Measurements from ENCODE around the gene DYSF.

The DYSF gene

DNA sequence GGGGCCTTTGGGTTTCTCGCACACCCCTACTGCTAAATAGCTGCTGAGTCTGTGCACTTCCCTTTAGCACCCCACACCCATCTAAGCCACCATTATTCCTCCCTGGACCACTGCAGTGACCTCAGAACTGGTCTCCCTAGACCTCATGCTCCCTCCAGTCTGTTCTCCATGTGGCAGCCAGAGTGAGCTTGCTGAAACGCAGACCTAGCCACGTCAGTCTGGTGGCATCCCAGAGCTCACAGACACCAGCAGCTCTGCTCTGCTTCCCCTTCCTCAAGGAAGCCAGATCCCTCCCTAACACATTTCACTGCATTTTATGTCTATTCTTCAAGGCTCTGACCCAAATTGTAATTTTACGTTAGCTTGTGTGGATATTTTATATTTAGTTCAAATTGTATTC is 144.4 kb downstream of the DYSF start:
- TF ChIP-seq, protein P1, sequence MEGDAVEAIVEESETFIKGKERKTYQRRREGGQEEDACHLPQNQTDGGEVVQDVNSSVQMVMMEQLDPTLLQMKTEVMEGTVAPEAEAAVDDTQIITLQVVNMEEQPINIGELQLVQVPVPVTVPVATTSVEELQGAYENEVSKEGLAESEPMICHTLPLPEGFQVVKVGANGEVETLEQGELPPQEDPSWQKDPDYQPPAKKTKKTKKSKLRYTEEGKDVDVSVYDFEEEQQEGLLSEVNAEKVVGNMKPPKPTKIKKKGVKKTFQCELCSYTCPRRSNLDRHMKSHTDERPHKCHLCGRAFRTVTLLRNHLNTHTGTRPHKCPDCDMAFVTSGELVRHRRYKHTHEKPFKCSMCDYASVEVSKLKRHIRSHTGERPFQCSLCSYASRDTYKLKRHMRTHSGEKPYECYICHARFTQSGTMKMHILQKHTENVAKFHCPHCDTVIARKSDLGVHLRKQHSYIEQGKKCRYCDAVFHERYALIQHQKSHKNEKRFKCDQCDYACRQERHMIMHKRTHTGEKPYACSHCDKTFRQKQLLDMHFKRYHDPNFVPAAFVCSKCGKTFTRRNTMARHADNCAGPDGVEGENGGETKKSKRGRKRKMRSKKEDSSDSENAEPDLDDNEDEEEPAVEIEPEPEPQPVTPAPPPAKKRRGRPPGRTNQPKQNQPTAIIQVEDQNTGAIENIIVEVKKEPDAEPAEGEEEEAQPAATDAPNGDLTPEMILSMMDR (conservative IDR thresholded peaks at IDR 0.05; ENCODE audit: low read depth, low read length), result no peak
- no peaks in the 10 kb centered on the region for H3K4me1 ChIP-seq (ENCODE audit: low read depth, poor library complexity, severe bottlenecking)
- no peak overlapping the region for H3K9ac ChIP-seq
- no peak overlapping the region for H2AFZ ChIP-seq (ENCODE audit: low read depth)
- no peak overlapping the region for H3K27ac ChIP-seq
- no peak overlapping the region for H3K4me3 ChIP-seq (IDR thresholded peaks at IDR 0.05; ENCODE audit: insufficient read depth, low read depth, low read length)
- no peaks in the 10 kb centered on the region for H3K36me3 ChIP-seq (ENCODE audit: insufficient read depth)
- no peaks in the 10 kb centered on the region for H4K20me1 ChIP-seq (ENCODE audit: insufficient read depth)
- H3K4me2 ChIP-seq, result no peak overlapping the region
- no peaks in the 10 kb centered on the region for H3K27me3 ChIP-seq (ENCODE audit: insufficient read depth, low read depth)
- no peaks in the 10 kb centered on the region for H3K79me2 ChIP-seq (ENCODE audit: insufficient read depth, low read depth)

DNA sequence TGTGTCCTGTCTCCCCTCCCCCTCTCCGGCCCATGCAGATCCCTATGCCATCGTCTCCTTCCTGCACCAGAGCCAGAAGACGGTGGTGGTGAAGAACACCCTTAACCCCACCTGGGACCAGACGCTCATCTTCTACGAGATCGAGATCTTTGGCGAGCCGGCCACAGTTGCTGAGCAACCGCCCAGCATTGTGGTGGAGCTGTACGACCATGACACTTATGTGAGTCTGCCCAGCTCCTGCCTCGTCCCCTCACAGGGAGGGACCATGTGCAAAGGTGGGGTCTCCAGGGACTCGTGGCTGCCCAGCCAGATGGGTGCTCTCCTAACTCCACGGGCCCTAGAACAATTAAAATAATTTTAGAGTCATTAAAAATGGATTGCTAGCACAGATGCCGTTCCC is 145.2 kb downstream of the DYSF start:
- no peaks in the 10 kb centered on the region for H3K36me3 ChIP-seq (ENCODE audit: insufficient read depth)
- no peak overlapping the region for H3K4me3 ChIP-seq (IDR thresholded peaks at IDR 0.05; ENCODE audit: insufficient read depth, low read depth, low read length)
- H3K4me1 ChIP-seq (ENCODE audit: low read depth, poor library complexity, severe bottlenecking), result no peaks in the 10 kb centered on the region
- no peaks in the 10 kb centered on the region for H4K20me1 ChIP-seq (ENCODE audit: insufficient read depth)
- H3K79me2 ChIP-seq (ENCODE audit: insufficient read depth, low read depth), result no peaks in the 10 kb centered on the region
- H3K9ac ChIP-seq, result no peak overlapping the region
- TF ChIP-seq, protein P1 (conservative IDR thresholded peaks at IDR 0.05; ENCODE audit: low read depth, low read length), result no peak
- no peak overlapping the region for H3K4me2 ChIP-seq
- no peak overlapping the region for H2AFZ ChIP-seq (ENCODE audit: low read depth)
- H3K27me3 ChIP-seq (ENCODE audit: insufficient read depth, low read depth), result no peaks in the 10 kb centered on the region
- no peak overlapping the region for H3K27ac ChIP-seq

DNA sequence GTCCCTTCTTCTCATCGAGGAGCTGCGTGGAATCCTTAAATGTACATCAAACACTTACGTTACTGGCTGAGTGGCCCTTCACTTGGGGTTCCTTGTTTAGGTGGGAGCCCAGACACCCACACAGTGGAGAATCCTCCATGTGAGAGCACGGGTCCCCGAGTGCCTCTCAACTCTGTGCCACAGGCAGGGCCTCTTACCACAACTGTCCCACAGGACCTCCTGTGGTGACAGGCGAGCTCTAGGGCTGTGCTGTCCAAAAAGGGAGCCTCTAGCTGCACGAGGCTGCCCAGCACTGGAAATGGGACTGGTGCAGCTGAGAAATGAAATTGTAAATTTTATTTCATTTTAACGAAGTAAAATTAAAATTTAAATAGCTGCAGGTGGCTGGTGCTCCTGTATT is 145.7 kb downstream of the DYSF start:
- Histone ChIP-seq H2AFZ (ENCODE audit: low read depth) (no peak overlapping the region), H3K4me1 (ENCODE audit: low read depth, poor library complexity, severe bottlenecking) (no peaks in the 10 kb centered on the region), H3K4me2 (no peak overlapping the region), H3K79me2 (ENCODE audit: insufficient read depth, low read depth) (no peaks in the 10 kb centered on the region), H3K36me3 (ENCODE audit: insufficient read depth) (no peaks in the 10 kb centered on the region), H4K20me1 (ENCODE audit: insufficient read depth) (no peaks in the 10 kb centered on the region), H3K27me3 (ENCODE audit: insufficient read depth, low read depth) (no peaks in the 10 kb centered on the region), H3K27ac (no peak overlapping the region), H3K4me3 (IDR thresholded peaks at IDR 0.05; ENCODE audit: insufficient read depth, low read depth, low read length) (no peak overlapping the region), H3K9ac (no peak overlapping the region)
- TF ChIP-seq, protein P1 (conservative IDR thresholded peaks at IDR 0.05; ENCODE audit: low read depth, low read length), result no peak

DNA sequence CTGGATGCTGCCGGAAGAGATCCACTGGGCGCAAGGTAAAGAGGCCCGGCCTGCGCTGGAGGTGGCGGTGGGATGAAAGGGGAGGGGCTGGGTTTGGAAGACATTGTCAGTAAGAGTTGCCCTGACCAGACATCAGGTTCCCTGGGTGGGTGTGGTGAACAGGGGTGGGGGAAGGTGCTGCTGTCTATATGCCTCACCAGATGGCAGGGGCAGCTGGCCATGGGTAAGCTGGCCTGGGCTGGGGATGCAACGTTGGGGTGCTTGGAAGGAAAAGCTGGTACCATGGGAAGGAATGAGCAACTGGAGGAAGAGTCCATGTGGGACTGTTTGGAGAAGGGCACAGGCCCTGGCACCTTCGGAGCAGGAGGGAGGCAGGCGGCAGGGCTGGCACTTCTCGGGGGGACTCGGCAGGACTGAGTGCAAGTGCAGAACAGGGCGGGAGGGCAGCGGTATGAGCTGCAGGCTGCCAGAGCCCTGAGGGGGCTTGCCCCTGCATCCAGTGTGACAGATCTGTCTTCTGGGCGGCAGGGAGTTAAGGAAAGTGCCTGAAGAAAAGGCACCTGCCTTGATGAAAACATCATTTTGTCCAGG is 146.4 kb downstream of the DYSF start:
- Histone ChIP-seq H3K79me2 (ENCODE audit: insufficient read depth, low read depth) (no peaks in the 10 kb centered on the region), H3K4me2 (no peak overlapping the region), H3K4me3 (IDR thresholded peaks at IDR 0.05; ENCODE audit: insufficient read depth, low read depth, low read length) (no peak overlapping the region), H3K27me3 (ENCODE audit: insufficient read depth, low read depth) (no peaks in the 10 kb centered on the region), H4K20me1 (ENCODE audit: insufficient read depth) (no peaks in the 10 kb centered on the region), H3K4me1 (ENCODE audit: low read depth, poor library complexity, severe bottlenecking) (no peaks in the 10 kb centered on the region), H3K27ac (no peak overlapping the region), H3K36me3 (ENCODE audit: insufficient read depth) (no peaks in the 10 kb centered on the region), H3K9ac (no peak overlapping the region), H2AFZ (ENCODE audit: low read depth) (no peak overlapping the region)
- TF ChIP-seq, protein P1 (conservative IDR thresholded peaks at IDR 0.05; ENCODE audit: low read depth, low read length), result no peak
